Measurements from ENCODE around the gene ACADVL.

- no peak for TF ChIP-seq CTCF (IDR thresholded peaks at IDR 0.05)
- no peak for TF ChIP-seq POLR2A (IDR thresholded peaks at IDR 0.05)
These were observed 39.2 kb downstream of the ACADVL start for GRCh38 chr17:7258731-7259554.
